Breast epithelium (tissue), 4 donors: ENCODE measurements around the gene FGGY. TPM values are rescaled to one million over a fixed set of nuclear protein-coding genes. Genes with fewer than 3 reads are reported as not detected.
"Not testable (repeated sequence)": the region's sequence is repeated elsewhere in the genome, so short reads cannot be mapped to it uniquely, and the experiment has no call there.

Experiments
- DNase-seq, 2 donors: peaks; one replicate each; pipeline ENCODE4 v3.0.0-alpha.2; 2019; ENCODE audit warnings: low spot score in 2 of 2
- H3K27ac ChIP-seq, 2 donors: fragments of 200-600 bp; sonication (generic) in 1 of 2; one replicate each; pipeline ENCODE4 v1.5.1; 2016 to 2019; ENCODE audit warnings: mild to moderate bottlenecking in 1 of 2
- H3K27me3 ChIP-seq, 2 donors: fragments of 200-600 bp; sonication (generic) in 1 of 2; one replicate each; pipeline versions ENCODE4 v1.5.1 to v1.6.0; 2017 to 2019; ENCODE audit warnings: control low read depth in 1 of 2, mild to moderate bottlenecking in 1 of 2
- H3K36me3 ChIP-seq: fragments of 200-600 bp; one replicate; pipeline ENCODE4 v1.5.1; 2019
- H3K4me1 ChIP-seq, 2 donors: fragments of 200-600 bp; sonication (generic); one replicate each; pipeline ENCODE4 v1.5.1; 2016 to 2019; ENCODE audit warnings: control low read depth in 1 of 2
- H3K4me3 ChIP-seq, 3 donors: fragments of 200-600 bp; sonication (generic); 1 replicate in 2 of 3; 2 replicates in 1 of 3; pipeline ENCODE4 v1.5.1; 2016 to 2019; ENCODE audit warnings: mild to moderate bottlenecking in 3 of 3, moderate library complexity in 2 of 3
- H3K9me3 ChIP-seq, 2 donors: fragments of 200-600 bp; sonication (generic) in 1 of 2; one replicate each; pipeline ENCODE4 v1.5.1; 2016 to 2019; ENCODE audit warnings: control low read depth in 1 of 2
- CTCF ChIP-seq, 3 donors: fragments of 450-650 bp; IDR thresholded peaks; one replicate each; pipeline ENCODE4 v1.5.1; 2016 to 2017; ENCODE audit warnings: antibody characterized with exemption in 3 of 3, mild to moderate bottlenecking in 3 of 3, moderate library complexity in 3 of 3
- POLR2A ChIP-seq: fragments of 450-650 bp; IDR thresholded peaks from one replicate; pipeline ENCODE4 v1.6.1; 2016; ENCODE audit warnings: antibody characterized with exemption, mild to moderate bottlenecking, moderate library complexity
- POLR2AphosphoS5 ChIP-seq, 3 donors: sonication (generic); formaldehyde crosslinking; IDR thresholded peaks; one replicate each; pipeline ENCODE4 v1.6.1; 2017; ENCODE audit warnings: antibody characterized with exemption in 3 of 3
- intact Hi-C: fragments of 100-400 bp; cut with DNase I; formaldehyde crosslinking; loops from one replicate; pipeline ENCODE4 v1.15.1; 2023; ENCODE audit warnings: low total_unique reads
- total RNA-seq, 3 donors: library from RNA; depleted of rRNA; stranded (reverse); fragments of >200 nt; gene quantifications; one replicate each; pipeline ENCODE4 v1.1.0, GENCODE V29; 2016

The FGGY gene
- total RNA-seq, 3 donors from 2014 or later: 16.2 to 50.3 (median 29.2) TPM

- DNase-seq: no peak
- Histone ChIP-seq H3K36me3 (no peaks in the 10 kb centered on the region), H3K4me1 (no peaks in the 10 kb centered on the region), H3K9me3 (no peaks in the 10 kb centered on the region), H3K4me3 (no peak overlapping the region), H3K27me3 (no peaks in the 10 kb centered on the region), H3K27ac (no peak overlapping the region)
- no peak for TF ChIP-seq CTCF (IDR thresholded peaks at IDR 0.05)
- no peak for TF ChIP-seq POLR2A
- TF ChIP-seq POLR2AphosphoS5 (IDR thresholded peaks at IDR 0.05): no peak
- intact Hi-C loops: no loop called here
Observed at GRCh38 chr1:59605184-59605583, 308.3 kb downstream of the FGGY start.

GRCh38 chr1:59605761-59606160 is 308.9 kb downstream of the FGGY start:
- Histone ChIP-seq H3K4me3 (no peak overlapping the region), H3K9me3 (peaks cover 0 to 3% of the 10 kb centered on the region in 2 donors), H3K36me3 (no peaks in the 10 kb centered on the region), H3K27me3 (no peaks in the 10 kb centered on the region), H3K27ac (no peak overlapping the region), H3K4me1 (no peaks in the 10 kb centered on the region)
- intact Hi-C loops: no loop called here
- no peak for DNase-seq
- no peak for TF ChIP-seq CTCF (IDR thresholded peaks at IDR 0.05)
- no peak for TF ChIP-seq POLR2A
- no peak for TF ChIP-seq POLR2AphosphoS5 (IDR thresholded peaks at IDR 0.05)

DNA sequence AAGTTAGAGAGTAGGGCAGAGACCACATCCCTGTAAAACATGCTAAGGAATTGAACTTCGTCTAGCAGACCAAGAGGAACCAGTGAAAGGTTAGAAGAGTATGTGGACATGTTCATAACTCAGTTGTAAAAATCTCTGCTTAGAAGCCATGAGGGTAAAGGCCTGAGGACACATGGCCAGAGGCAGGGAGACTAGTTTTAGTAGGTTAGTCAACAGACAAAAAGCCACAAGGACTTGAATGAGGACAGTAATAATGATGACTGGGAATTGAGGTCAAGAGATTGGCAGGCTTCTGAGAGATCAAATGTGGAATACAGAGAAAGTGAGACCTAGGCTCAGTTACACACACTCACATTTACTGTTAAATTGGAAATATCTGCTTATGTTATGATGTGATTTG is 312.4 kb downstream of the FGGY start:
- no peaks in the 10 kb centered on the region for H3K4me1 ChIP-seq
- DNase-seq: no peak
- TF ChIP-seq POLR2AphosphoS5 (IDR thresholded peaks at IDR 0.05): no peak
- TF ChIP-seq POLR2A: no peak
- TF ChIP-seq CTCF (IDR thresholded peaks at IDR 0.05): no peak
- no peak overlapping the region for H3K27ac ChIP-seq
- no peaks in the 10 kb centered on the region for H3K36me3 ChIP-seq
- intact Hi-C loops: no loop called here
- no peak overlapping the region for H3K4me3 ChIP-seq
- H3K27me3 ChIP-seq: no peaks in the 10 kb centered on the region
- H3K9me3 ChIP-seq: peaks cover 0 to 4% of the 10 kb centered on the region in 2 donors

- DNase-seq, H3K9me3 ChIP-seq, intact Hi-C loops, H3K27ac ChIP-seq, H3K27me3 ChIP-seq, H3K36me3 ChIP-seq, H3K4me3 ChIP-seq, H3K4me1 ChIP-seq: not testable (repeated sequence)
Observed at GRCh38 chr1:59610499-59610898, 313.6 kb downstream of the FGGY start.

DNA sequence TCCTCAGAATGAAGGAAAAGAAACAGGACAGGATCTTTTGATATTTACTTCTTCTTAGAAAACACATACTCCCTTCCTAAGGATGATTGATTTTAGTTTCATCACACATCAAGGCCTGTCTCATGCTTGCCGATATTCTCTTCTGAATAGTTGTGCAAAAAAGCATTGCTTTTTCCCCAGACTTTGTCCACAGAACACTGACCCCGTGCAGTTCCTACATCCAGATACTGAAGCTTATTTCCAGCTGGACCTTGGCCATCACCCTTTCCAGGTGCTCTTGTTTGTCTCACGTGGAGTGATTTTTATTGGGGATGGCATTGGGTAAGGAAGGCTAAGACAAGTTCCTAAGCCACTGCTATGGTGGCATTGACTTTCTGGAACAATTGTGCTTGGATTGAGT is 320.5 kb downstream of the FGGY start:
- Histone ChIP-seq H3K27me3 (no peaks in the 10 kb centered on the region), H3K27ac (no peak overlapping the region), H3K4me3 (no peak overlapping the region), H3K9me3 (no peaks in the 10 kb centered on the region), H3K36me3 (no peaks in the 10 kb centered on the region), H3K4me1 (no peaks in the 10 kb centered on the region)
- DNase-seq: no peak
- no peak for TF ChIP-seq POLR2A
- no peak for TF ChIP-seq CTCF (IDR thresholded peaks at IDR 0.05)
- peak in 1 of 3 donors; percentile 37 for TF ChIP-seq POLR2AphosphoS5 (IDR thresholded peaks at IDR 0.05)
- intact Hi-C loops: no loop called here

- DNase-seq: no peak
- no peak overlapping the region for H3K4me3 ChIP-seq
- no peaks in the 10 kb centered on the region for H3K4me1 ChIP-seq
- no peaks in the 10 kb centered on the region for H3K36me3 ChIP-seq
- no peak for TF ChIP-seq CTCF (IDR thresholded peaks at IDR 0.05)
- TF ChIP-seq POLR2AphosphoS5 (IDR thresholded peaks at IDR 0.05): no peak
- no peak for TF ChIP-seq POLR2A
- H3K9me3 ChIP-seq: no peaks in the 10 kb centered on the region
- no peaks in the 10 kb centered on the region for H3K27me3 ChIP-seq
- no peak overlapping the region for H3K27ac ChIP-seq
- intact Hi-C loops: no loop called here
Observed at GRCh38 chr1:59619557-59619956, 322.7 kb downstream of the FGGY start.
